Measurements from ENCODE around the gene PPFIBP2. TPM values are rescaled to one million over a fixed set of nuclear protein-coding genes. Genes with fewer than 3 reads are reported as not detected.

PPFIBP2 gene
- total RNA-seq, 1 experiment from 2014 or later: 5.7 TPM

DNA sequence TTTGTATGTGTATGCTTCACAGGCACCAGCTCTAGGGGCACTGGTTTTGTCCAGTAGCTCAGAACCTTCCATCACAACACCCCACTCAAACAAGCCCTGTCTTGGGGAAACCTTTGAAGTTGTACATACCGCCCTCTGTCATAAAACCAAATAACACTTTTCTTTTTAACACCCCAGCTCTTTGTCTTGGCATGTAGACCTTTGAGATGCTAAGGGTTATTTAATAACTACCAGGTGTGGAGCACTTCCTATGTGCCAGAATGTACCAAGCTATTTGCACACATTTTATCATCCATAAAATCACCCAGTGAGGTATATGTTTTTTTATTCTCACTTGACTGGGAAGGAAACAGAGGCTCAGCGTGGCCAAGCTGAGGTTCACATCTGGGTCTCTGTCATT lies 108.9 kb downstream of the PPFIBP2 start:
- Histone ChIP-seq H3K9me3 (ENCODE audit: low read depth, low read length, poor library complexity, severe bottlenecking) (no peaks in the 10 kb centered on the region), H3K36me3 (ENCODE audit: insufficient read depth, low read length, poor library complexity, severe bottlenecking) (no peaks in the 10 kb centered on the region), H3K27ac (ENCODE audit: low read depth, low read length, poor library complexity, severe bottlenecking) (no peak overlapping the region), H3K4me1 (ENCODE audit: insufficient read depth, low read length, poor library complexity, severe bottlenecking) (no peaks in the 10 kb centered on the region), H3K27me3 (replicated peaks; ENCODE audit: insufficient read depth, low read depth, low read length, poor library complexity) (no peaks in the 10 kb centered on the region), H3K4me3 (ENCODE audit: low read depth, low read length, poor library complexity, severe bottlenecking) (no peak overlapping the region)
- no TSS peak for BruUV-seq (replicated peaks)
- CTCF ChIA-PET: no interaction called here
- no peak for TF ChIP-seq EZH2 (IDR thresholded peaks at IDR 0.05; ENCODE audit: borderline replicate concordance, low read depth, low read length, poor library complexity, severe bottlenecking)
- TF ChIP-seq, protein P1, sequence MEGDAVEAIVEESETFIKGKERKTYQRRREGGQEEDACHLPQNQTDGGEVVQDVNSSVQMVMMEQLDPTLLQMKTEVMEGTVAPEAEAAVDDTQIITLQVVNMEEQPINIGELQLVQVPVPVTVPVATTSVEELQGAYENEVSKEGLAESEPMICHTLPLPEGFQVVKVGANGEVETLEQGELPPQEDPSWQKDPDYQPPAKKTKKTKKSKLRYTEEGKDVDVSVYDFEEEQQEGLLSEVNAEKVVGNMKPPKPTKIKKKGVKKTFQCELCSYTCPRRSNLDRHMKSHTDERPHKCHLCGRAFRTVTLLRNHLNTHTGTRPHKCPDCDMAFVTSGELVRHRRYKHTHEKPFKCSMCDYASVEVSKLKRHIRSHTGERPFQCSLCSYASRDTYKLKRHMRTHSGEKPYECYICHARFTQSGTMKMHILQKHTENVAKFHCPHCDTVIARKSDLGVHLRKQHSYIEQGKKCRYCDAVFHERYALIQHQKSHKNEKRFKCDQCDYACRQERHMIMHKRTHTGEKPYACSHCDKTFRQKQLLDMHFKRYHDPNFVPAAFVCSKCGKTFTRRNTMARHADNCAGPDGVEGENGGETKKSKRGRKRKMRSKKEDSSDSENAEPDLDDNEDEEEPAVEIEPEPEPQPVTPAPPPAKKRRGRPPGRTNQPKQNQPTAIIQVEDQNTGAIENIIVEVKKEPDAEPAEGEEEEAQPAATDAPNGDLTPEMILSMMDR (conservative IDR thresholded peaks at IDR 0.05; ENCODE audit: low read depth, low read length): no peak
- POLR2A ChIA-PET (ENCODE audit: low non-redundant PET): no interaction called here
- intact Hi-C loops (cut with micrococcal nuclease; ENCODE audit: unreplicated experiment): no loop called here
- DNase-seq (ENCODE audit: low spot score): no peak

DNA sequence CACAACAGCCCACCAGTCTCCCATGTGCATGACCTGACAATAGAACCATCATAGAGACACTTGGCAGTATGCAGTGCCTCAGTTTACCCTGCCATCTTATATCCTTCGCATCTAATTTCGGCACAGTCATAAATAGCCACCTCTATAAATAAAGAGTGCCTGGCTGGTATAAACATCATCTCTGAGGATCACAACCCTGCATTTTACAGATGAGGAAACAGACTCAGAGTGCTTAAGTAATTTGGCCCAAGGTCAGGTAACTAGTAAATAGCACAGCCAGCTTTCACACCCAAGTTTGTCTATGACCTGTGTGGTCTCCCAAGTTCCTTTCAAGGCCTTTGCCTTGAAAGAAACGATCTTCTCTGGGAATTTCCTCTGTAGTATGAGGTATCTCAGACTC lies 114.9 kb downstream of the PPFIBP2 start:
- Histone ChIP-seq H3K4me1 (ENCODE audit: insufficient read depth, low read length, poor library complexity, severe bottlenecking) (no peaks in the 10 kb centered on the region), H3K4me3 (ENCODE audit: low read depth, low read length, poor library complexity, severe bottlenecking) (no peak overlapping the region), H3K9me3 (ENCODE audit: low read depth, low read length, poor library complexity, severe bottlenecking) (no peaks in the 10 kb centered on the region), H3K27ac (ENCODE audit: low read depth, low read length, poor library complexity, severe bottlenecking) (no peak overlapping the region), H3K36me3 (ENCODE audit: insufficient read depth, low read length, poor library complexity, severe bottlenecking) (no peaks in the 10 kb centered on the region), H3K27me3 (replicated peaks; ENCODE audit: insufficient read depth, low read depth, low read length, poor library complexity) (no peaks in the 10 kb centered on the region)
- ChIA-PET CTCF (no interaction called here), POLR2A (ENCODE audit: low non-redundant PET) (no interaction called here)
- DNase-seq (ENCODE audit: low spot score): no peak
- intact Hi-C loops (cut with micrococcal nuclease; ENCODE audit: unreplicated experiment): no loop called here
- TF ChIP-seq EZH2 (IDR thresholded peaks at IDR 0.05; ENCODE audit: borderline replicate concordance, low read depth, low read length, poor library complexity, severe bottlenecking): no peak
- TF ChIP-seq, protein P1 (conservative IDR thresholded peaks at IDR 0.05; ENCODE audit: low read depth, low read length): no peak
- no TSS peak for BruUV-seq (replicated peaks)

DNA sequence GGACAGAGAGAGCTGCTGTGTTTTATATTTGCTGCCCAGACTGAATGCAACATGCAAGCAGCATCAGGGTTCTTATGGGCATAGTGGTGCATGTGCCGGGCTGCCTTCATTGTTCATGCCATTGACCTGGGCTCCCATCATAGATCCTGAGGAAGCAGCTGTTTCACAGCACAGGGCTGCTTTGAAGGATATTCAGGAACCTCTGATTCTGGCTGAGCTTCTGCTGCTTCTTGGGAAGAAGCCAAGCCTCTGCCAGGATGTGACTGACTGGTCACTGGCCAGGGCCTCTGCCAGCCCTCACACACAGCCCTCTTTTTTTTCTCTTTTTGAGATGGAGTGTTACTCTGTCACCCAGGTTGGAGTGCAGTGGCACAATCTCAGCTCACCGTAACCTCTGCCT lies 116.2 kb downstream of the PPFIBP2 start:
- no peaks in the 10 kb centered on the region for H3K9me3 ChIP-seq (ENCODE audit: low read depth, low read length, poor library complexity, severe bottlenecking)
- H3K4me1 ChIP-seq (ENCODE audit: insufficient read depth, low read length, poor library complexity, severe bottlenecking): no peaks in the 10 kb centered on the region
- intact Hi-C loops (cut with micrococcal nuclease; ENCODE audit: unreplicated experiment): no loop called here
- no peak overlapping the region for H3K4me3 ChIP-seq (ENCODE audit: low read depth, low read length, poor library complexity, severe bottlenecking)
- H3K27me3 ChIP-seq (replicated peaks; ENCODE audit: insufficient read depth, low read depth, low read length, poor library complexity): no peaks in the 10 kb centered on the region
- ChIA-PET CTCF (no interaction called here), POLR2A (ENCODE audit: low non-redundant PET) (no interaction called here)
- BruUV-seq (replicated peaks): no TSS peak
- DNase-seq (ENCODE audit: low spot score): no peak
- no peaks in the 10 kb centered on the region for H3K36me3 ChIP-seq (ENCODE audit: insufficient read depth, low read length, poor library complexity, severe bottlenecking)
- TF ChIP-seq EZH2 (IDR thresholded peaks at IDR 0.05; ENCODE audit: borderline replicate concordance, low read depth, low read length, poor library complexity, severe bottlenecking): no peak
- TF ChIP-seq, protein P1 (conservative IDR thresholded peaks at IDR 0.05; ENCODE audit: low read depth, low read length): no peak
- no peak overlapping the region for H3K27ac ChIP-seq (ENCODE audit: low read depth, low read length, poor library complexity, severe bottlenecking)
